B cell (primary cell): ENCODE results near the gene BBOX1. TPM values are rescaled to one million over a fixed set of nuclear protein-coding genes. Genes with fewer than 3 reads are reported as not detected.

ENCODE experiments used
- ATAC-seq: fragments of 200-7000 bp; cut with Tn5 transposase; one replicate; pipeline ENCODE4 v1.10.0; 2021; ENCODE audit warnings: low read depth, mild to moderate bottlenecking, moderate number of reproducible peaks, moderate library complexity
- CTCF ChIA-PET: fragments of 350-600 bp; sonication (Branson Sonifier 250); formaldehyde crosslinking; loops from one replicate; lab custom pipeline; 2021; ENCODE audit warnings: antibody characterized with exemption, inconsistent platforms; lab: Charles Lee
- POLR2A ChIA-PET: fragments of 350-600 bp; sonication (Branson Sonifier 250); formaldehyde crosslinking; loops from one replicate; lab custom pipeline; 2021; ENCODE audit warnings: antibody characterized with exemption; lab: Charles Lee
- DNase-seq: peaks from one replicate; pipeline ENCODE4 v3.0.0; 2013
- H2AFZ ChIP-seq: 2 replicates; pipeline ENCODE4 v1.6.1; 2012; ENCODE audit warnings: mild to moderate bottlenecking, low read depth, low read length; ENCODE audit not compliant: insufficient read depth, poor library complexity, severe bottlenecking
- H3K27ac ChIP-seq, 2 donors: 1 replicate in 1 of 2; 2 replicates in 1 of 2; pipeline ENCODE4 v1.5.1; 2012 to 2013; ENCODE audit warnings: low read length in 2 of 2, mild to moderate bottlenecking in 2 of 2, moderate library complexity in 1 of 2
- H3K27me3 ChIP-seq, 4 experiments: fragments of 200-600 bp in 1 of 4; sonication (generic) in 1 of 4; replicated peaks in 1 of 4; 1 replicate in 2 of 4; 2 replicates in 2 of 4; pipeline versions ENCODE4 v1.6.1 to v1.7.0; 2013 to 2016; ENCODE audit warnings: low read length in 3 of 4, mild to moderate bottlenecking in 2 of 4, mixed read lengths in 1 of 4, moderate library complexity in 1 of 4; ENCODE audit not compliant: insufficient read depth in 4 of 4, control insufficient read depth in 3 of 4; ENCODE audit errors: control extremely low read depth in 1 of 4
- H3K36me3 ChIP-seq, 2 experiments: replicated peaks in 1 of 2; 1 replicate in 1 of 2; 2 replicates in 1 of 2; pipeline versions ENCODE4 v1.6.1 to v1.7.1; 2013; ENCODE audit warnings: low read length in 1 of 2; ENCODE audit not compliant: insufficient read depth in 2 of 2, control insufficient read depth in 1 of 2; ENCODE audit errors: control extremely low read depth in 1 of 2, extremely low read depth in 1 of 2
- H3K4me1 ChIP-seq, 2 donors: fragments of 200-600 bp in 1 of 2; sonication (generic) in 1 of 2; 1 replicate in 1 of 2; 2 replicates in 1 of 2; pipeline versions ENCODE4 v1.5.1 to v1.6.1; 2013 to 2017; ENCODE audit warnings: low read length in 2 of 2; ENCODE audit not compliant: control insufficient read depth in 2 of 2, insufficient read depth in 2 of 2
- H3K4me2 ChIP-seq: replicated peaks from 2 replicates; pipeline ENCODE3; 2012; ENCODE audit warnings: mild to moderate bottlenecking, low read depth, low read length; ENCODE audit not compliant: poor library complexity, severe bottlenecking
- H3K4me3 ChIP-seq, 5 experiments: fragments of 200-600 bp in 1 of 5; sonication (generic) in 1 of 5; 1 replicate in 3 of 5; 2 replicates in 2 of 5; pipeline versions ENCODE4 v1.5.1 to v1.7.0; 2011 to 2016; ENCODE audit warnings: low read length in 4 of 5, mild to moderate bottlenecking in 4 of 5, low read depth in 2 of 5, control low read depth in 1 of 5, moderate library complexity in 1 of 5; ENCODE audit not compliant: insufficient read depth in 1 of 5; ENCODE audit errors: control extremely low read depth in 1 of 5, extremely low read depth in 1 of 5
- H3K79me2 ChIP-seq: fragments of 200-600 bp; sonication (generic); one replicate; pipeline ENCODE4 v1.6.0; 2016; ENCODE audit warnings: low read length; ENCODE audit not compliant: control insufficient read depth, insufficient read depth
- H3K9ac ChIP-seq: fragments of 200-600 bp; sonication (generic); 2 replicates; pipeline ENCODE4 v1.6.1; 2017; ENCODE audit warnings: mild to moderate bottlenecking, low read length, moderate library complexity
- H3K9me3 ChIP-seq, 3 donors: one replicate each; pipeline versions ENCODE4 v1.6.1 to v1.7.1; 2013; ENCODE audit warnings: low read length in 2 of 3; ENCODE audit not compliant: control insufficient read depth in 2 of 3, insufficient read depth in 1 of 3; ENCODE audit errors: control extremely low read depth in 1 of 3
- H4K20me1 ChIP-seq: 2 replicates; pipeline ENCODE4 v1.6.0; 2012; ENCODE audit warnings: mild to moderate bottlenecking, low read length; ENCODE audit not compliant: insufficient read depth, control insufficient read depth, poor library complexity, severe bottlenecking
- H3K27ac Mint-ChIP-seq: one replicate; pipeline ENCODE4 v1.8.0; 2021; ENCODE audit warnings: mixed read lengths
- H3K27me3 Mint-ChIP-seq: one replicate; pipeline ENCODE4 v1.8.0; 2021; ENCODE audit warnings: mixed read lengths
- H3K4me1 Mint-ChIP-seq: one replicate; pipeline ENCODE4 v1.8.0; 2021; ENCODE audit warnings: mixed read lengths
- H3K4me3 Mint-ChIP-seq: one replicate; pipeline ENCODE4 v1.8.0; 2021; ENCODE audit warnings: mixed read lengths
- H3K9me3 Mint-ChIP-seq: one replicate; pipeline ENCODE4 v1.8.0; 2022; ENCODE audit warnings: mixed read lengths; ENCODE audit not compliant: insufficient read depth
- CTCF ChIP-seq: fragments of 200-600 bp; IDR thresholded peaks from one replicate; pipeline ENCODE4 v1.8.0; 2022; ENCODE audit warnings: antibody characterized with exemption, mild to moderate bottlenecking
- EZH2 ChIP-seq: IDR thresholded peaks from 2 replicates; pipeline ENCODE4 v1.6.1; 2012; ENCODE audit warnings: borderline replicate concordance, low read depth, mild to moderate bottlenecking, moderate library complexity, low read length; ENCODE audit not compliant: insufficient read depth, poor library complexity, severe bottlenecking
- WGBS: methylation state at CpG from one replicate; pipeline ENCODE4 v1.1.5; 2013; ENCODE audit warnings: missing lambda C conversion rate; ENCODE audit not compliant: insufficient coverage; 5-methylcytosine and 5-hydroxymethylcytosine counted together
- intact Hi-C: fragments of 100-400 bp; cut with micrococcal nuclease; formaldehyde crosslinking; loops from one replicate; pipeline ENCODE4 v1.10.0; 2022
- polyA plus RNA-seq: library from polyadenylated mRNA; depleted of rRNA; stranded (reverse); fragments of >200 nt; gene quantifications from 2 replicates; pipeline ENCODE4 v1.2.3, GENCODE V29; 2012
- total RNA-seq, 2 donors: library from RNA; stranded (reverse); fragments of 120-200 nt in 1 of 2; gene quantifications; 1 replicate in 1 of 2; 2 replicates in 1 of 2; pipeline versions ENCODE4 v1.2.3 to v1.2.4, GENCODE V29; 2013 to 2022

BBOX1 gene
- total and polyA plus RNA-seq, 2 donors (not counting 1 experiment from before 2014, with no cell fraction given), result not detected

GRCh38 chr11:27108809-27109208, 68.2 kb downstream of the BBOX1 start:
- no peak overlapping the region for H3K4me2 ChIP-seq
- peaks cover 5% of the 10 kb centered on the region for H3K27me3 Mint-ChIP-seq
- H3K79me2 ChIP-seq, result no peaks in the 10 kb centered on the region
- CTCF ChIA-PET, result no interaction called here
- no peaks in the 10 kb centered on the region for H3K9me3 Mint-ChIP-seq
- POLR2A ChIA-PET, result no interaction called here
- no CpG with 5 or more reads among the region's 4 CpGs for WGBS
- ATAC-seq (no peak), DNase-seq (no peak)
- no peak overlapping the region for H3K4me3 ChIP-seq
- H3K4me1 ChIP-seq, result no peaks in the 10 kb centered on the region
- no peak overlapping the region for H3K4me3 Mint-ChIP-seq
- H3K27ac ChIP-seq, result no peak overlapping the region
- intact Hi-C loops, result no loop called here
- no peaks in the 10 kb centered on the region for H3K36me3 ChIP-seq
- no peaks in the 10 kb centered on the region for H3K27me3 ChIP-seq
- no peak overlapping the region for H3K9ac ChIP-seq
- no peaks in the 10 kb centered on the region for H4K20me1 ChIP-seq
- H3K4me1 Mint-ChIP-seq, result no peaks in the 10 kb centered on the region
- TF ChIP-seq CTCF (no peak), EZH2 (no peak)
- no peak overlapping the region for H3K27ac Mint-ChIP-seq
- no peak overlapping the region for H2AFZ ChIP-seq
- H3K9me3 ChIP-seq, result no peaks in the 10 kb centered on the region

GRCh38 chr11:27111896-27112295, 71.3 kb downstream of the BBOX1 start:
- H3K27me3 ChIP-seq, result no peaks in the 10 kb centered on the region
- H3K79me2 ChIP-seq, result no peaks in the 10 kb centered on the region
- ChIA-PET POLR2A (no interaction called here), CTCF (no interaction called here)
- H3K9me3 ChIP-seq, result no peaks in the 10 kb centered on the region
- no peaks in the 10 kb centered on the region for H4K20me1 ChIP-seq
- no peak overlapping the region for H2AFZ ChIP-seq
- TF ChIP-seq CTCF, result no peak
- no peak for TF ChIP-seq EZH2
- 86% methylated on average over 1 of the region's 2 CpGs for WGBS
- H3K27me3 Mint-ChIP-seq, result no peaks in the 10 kb centered on the region
- intact Hi-C loops, result no loop called here
- H3K27ac ChIP-seq, result no peak overlapping the region
- no peak overlapping the region for H3K4me3 ChIP-seq
- H3K36me3 ChIP-seq, result no peaks in the 10 kb centered on the region
- H3K4me3 Mint-ChIP-seq, result no peak overlapping the region
- no peak overlapping the region for H3K4me2 ChIP-seq
- peaks cover 3% of the 10 kb centered on the region for H3K9me3 Mint-ChIP-seq
- DNase-seq (no peak), ATAC-seq (no peak)
- H3K27ac Mint-ChIP-seq, result no peak overlapping the region
- H3K4me1 ChIP-seq, result no peaks in the 10 kb centered on the region
- no peak overlapping the region for H3K9ac ChIP-seq
- H3K4me1 Mint-ChIP-seq, result no peaks in the 10 kb centered on the region
